Measurements from ENCODE around the gene WHAMM. TPM values are rescaled to one million over a fixed set of nuclear protein-coding genes. Genes with fewer than 3 reads are reported as not detected.

Gene WHAMM
- total and polyA plus RNA-seq, 2 of the 4 experiments (the other 2 are of a cell fraction): 1.4 to 4.1 TPM

DNA sequence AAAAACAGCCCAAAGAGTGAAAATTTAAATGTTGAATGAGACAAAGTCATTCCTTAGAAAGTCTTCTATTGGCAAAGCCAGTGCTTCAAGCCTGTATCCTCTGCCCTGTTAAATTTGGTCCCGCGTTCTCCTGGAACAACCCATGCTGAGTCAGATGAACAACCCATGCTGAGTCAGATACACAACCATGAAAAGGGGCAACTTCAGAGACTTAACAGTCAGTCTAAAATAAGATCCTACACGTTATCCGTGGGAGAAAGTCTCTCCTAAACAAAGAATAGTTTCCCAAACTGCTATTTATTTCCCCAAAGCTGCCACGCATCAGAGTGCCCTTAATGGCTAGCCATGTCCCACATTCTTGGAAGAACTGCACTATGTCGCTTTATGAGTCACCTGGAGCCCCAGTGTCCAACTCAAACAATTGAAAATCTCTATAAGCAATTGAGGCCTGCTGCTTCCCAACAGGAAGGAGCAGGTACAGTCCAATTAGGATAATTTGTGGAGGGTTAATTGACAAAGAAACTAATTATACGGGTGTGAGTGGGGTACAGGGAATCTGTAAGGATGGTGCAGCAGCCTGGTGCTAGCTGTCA is 66.1 kb downstream of the WHAMM start:
- peak; percentile 86 for DNase-seq
- ATAC-seq (ENCODE audit: low read depth): peak; percentile 91
- no TSS peak for BruUV-seq (replicated peaks)

More for the DNA sequence above, 66.1 kb downstream of the WHAMM start:
- Histone ChIP-seq H2BK120ac (ENCODE audit: low read depth, low read length) (peak overlapping the region; percentile 41; the same call in 1 of the 2 replicates), H3K4me3 (ENCODE audit: insufficient read depth, low read depth, low read length) (no peak overlapping the region), H3K79me1 (ENCODE audit: low read depth in 1 of 2, low read length in 2 of 2) (no peaks in the 10 kb centered on the region), H2BK20ac (ENCODE audit: low read depth, low read length) (peak overlapping the region; percentile 61; the same call in 1 of the 2 replicates), H3K27ac (ENCODE audit: insufficient read depth, low read length) (no peak overlapping the region), H2BK5ac (ENCODE audit: low read depth, low read length, poor library complexity, severe bottlenecking) (no peak overlapping the region), H3K4me2 (ENCODE audit: low read depth, low read length) (no peak overlapping the region), H3K4me1 (ENCODE audit: control insufficient read depth, insufficient read depth, low read length) (0 out of 2 replicates have a peak, but pooled peaks cover 1% of the 10 kb centered on the region), H3K27me3 (ENCODE audit: control insufficient read depth, insufficient read depth, low read length) (no peaks in the 10 kb centered on the region), H3K36me3 (ENCODE audit: control insufficient read depth, insufficient read depth, low read length) (no peaks in the 10 kb centered on the region), H3K4ac (ENCODE audit: low read depth, low read length) (peak overlapping the region; percentile 24), H2AK5ac (ENCODE audit: low read depth, low read length) (peak overlapping the region; percentile 53; the same call in 1 of the 2 replicates), H2AK9ac (replicated peaks; ENCODE audit: low read depth, low read length, poor library complexity) (no peak overlapping the region), H2AFZ (replicated peaks; ENCODE audit: low read length, poor library complexity) (peak overlapping the region; percentile 35), H4K91ac (ENCODE audit: insufficient read depth, low read depth, low read length) (no peak overlapping the region), H3K56ac (ENCODE audit: extremely low read depth, insufficient read depth, low read length) (no peak overlapping the region), H3K14ac (replicated peaks; ENCODE audit: low read depth, low read length) (no peak overlapping the region), H3K9ac (ENCODE audit: low read depth, low read length) (no peak overlapping the region), H4K5ac (ENCODE audit: low read depth, low read length) (no peak overlapping the region), H2BK15ac (ENCODE audit: low read depth, low read length) (peak overlapping the region; percentile 9; the same call in 1 of the 3 replicates), H3K23ac (ENCODE audit: low read depth, low read length) (no peak overlapping the region), H4K8ac (ENCODE audit: low read depth in 2 of 2, low read length in 2 of 2) (peak overlapping the region in 1 of 2 experiments; percentile 18; a peak in 1 of 4 replicates), H3K9me3 (ENCODE audit: control insufficient read depth, insufficient read depth, low read length) (no peaks in the 10 kb centered on the region), H3K9me1 (ENCODE audit: insufficient read depth, low read length) (peaks cover 4% of the 10 kb centered on the region; the same call in 1 of the 2 replicates), H4K20me1 (ENCODE audit: insufficient read depth, low read length) (no peaks in the 10 kb centered on the region), H3K18ac (ENCODE audit: low read depth, low read length) (no peak overlapping the region)
- ChIA-PET POLR2A (ENCODE audit: unreplicated experiment) (no interaction called here), CTCF (no interaction called here)
- in situ Hi-C loops (cut with MboI; ENCODE audit: low sequenced_read_pairs): no loop called here
- 20% methylated on average over 5 of the region's 7 CpGs; no CpG with 5 or more reads in 1 of the 2 experiments for WGBS, 2 experiments (ENCODE audit: extremely low coverage in 2 of 2, insufficient read length in 1 of 2)
- dilution Hi-C loops (cut with HindIII; ENCODE audit: low sequenced_read_pairs, unreplicated experiment): no loop called here
- intact Hi-C loops (cut with micrococcal nuclease): no loop called here
- TF ChIP-seq BHLHE40 (IDR thresholded peaks at IDR 0.05; ENCODE audit: low read depth, low read length) (no peak), MAZ (IDR thresholded peaks at IDR 0.05; ENCODE audit: borderline replicate concordance, low read depth, low read length) (no peak), MAFK (IDR thresholded peaks at IDR 0.05; ENCODE audit: low read depth, low read length) (peak; percentile 82), NFE2L2 (IDR thresholded peaks at IDR 0.05; ENCODE audit: low read depth, low read length) (peak; percentile 15; the same call in 1 of the 2 replicates), RCOR1 (IDR thresholded peaks at IDR 0.05; ENCODE audit: insufficient replicate concordance, low read length) (no peak), SMC3 (IDR thresholded peaks at IDR 0.05; ENCODE audit: low read depth, low read length) (no peak), POLR2A (IDR thresholded peaks at IDR 0.05; ENCODE audit: low read depth, low read length) (no peak), RAD21 (IDR thresholded peaks at IDR 0.05; ENCODE audit: low read length) (no peak), MXI1 (IDR thresholded peaks at IDR 0.05; ENCODE audit: borderline replicate concordance, low read depth, low read length) (no peak), FOS (IDR thresholded peaks at IDR 0.05; ENCODE audit: low read depth, low read length) (peak; percentile 61), CEBPB (IDR thresholded peaks at IDR 0.05; ENCODE audit: low read depth, low read length) (no peak), CHD1 (IDR thresholded peaks at IDR 0.05; ENCODE audit: low read depth, low read length) (no peak), RFX5 (IDR thresholded peaks at IDR 0.05; ENCODE audit: low read depth, low read length) (no peak)
- TF ChIP-seq, protein P1, sequence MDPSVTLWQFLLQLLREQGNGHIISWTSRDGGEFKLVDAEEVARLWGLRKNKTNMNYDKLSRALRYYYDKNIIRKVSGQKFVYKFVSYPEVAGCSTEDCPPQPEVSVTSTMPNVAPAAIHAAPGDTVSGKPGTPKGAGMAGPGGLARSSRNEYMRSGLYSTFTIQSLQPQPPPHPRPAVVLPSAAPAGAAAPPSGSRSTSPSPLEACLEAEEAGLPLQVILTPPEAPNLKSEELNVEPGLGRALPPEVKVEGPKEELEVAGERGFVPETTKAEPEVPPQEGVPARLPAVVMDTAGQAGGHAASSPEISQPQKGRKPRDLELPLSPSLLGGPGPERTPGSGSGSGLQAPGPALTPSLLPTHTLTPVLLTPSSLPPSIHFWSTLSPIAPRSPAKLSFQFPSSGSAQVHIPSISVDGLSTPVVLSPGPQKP (IDR thresholded peaks at IDR 0.05; ENCODE audit: borderline replicate concordance, low read depth, low read length): no peak
- TF ChIP-seq, protein P2, sequence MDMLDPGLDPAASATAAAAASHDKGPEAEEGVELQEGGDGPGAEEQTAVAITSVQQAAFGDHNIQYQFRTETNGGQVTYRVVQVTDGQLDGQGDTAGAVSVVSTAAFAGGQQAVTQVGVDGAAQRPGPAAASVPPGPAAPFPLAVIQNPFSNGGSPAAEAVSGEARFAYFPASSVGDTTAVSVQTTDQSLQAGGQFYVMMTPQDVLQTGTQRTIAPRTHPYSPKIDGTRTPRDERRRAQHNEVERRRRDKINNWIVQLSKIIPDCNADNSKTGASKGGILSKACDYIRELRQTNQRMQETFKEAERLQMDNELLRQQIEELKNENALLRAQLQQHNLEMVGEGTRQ (IDR thresholded peaks at IDR 0.05; ENCODE audit: low read depth, low read length): no peak
- TF ChIP-seq, protein P3, sequence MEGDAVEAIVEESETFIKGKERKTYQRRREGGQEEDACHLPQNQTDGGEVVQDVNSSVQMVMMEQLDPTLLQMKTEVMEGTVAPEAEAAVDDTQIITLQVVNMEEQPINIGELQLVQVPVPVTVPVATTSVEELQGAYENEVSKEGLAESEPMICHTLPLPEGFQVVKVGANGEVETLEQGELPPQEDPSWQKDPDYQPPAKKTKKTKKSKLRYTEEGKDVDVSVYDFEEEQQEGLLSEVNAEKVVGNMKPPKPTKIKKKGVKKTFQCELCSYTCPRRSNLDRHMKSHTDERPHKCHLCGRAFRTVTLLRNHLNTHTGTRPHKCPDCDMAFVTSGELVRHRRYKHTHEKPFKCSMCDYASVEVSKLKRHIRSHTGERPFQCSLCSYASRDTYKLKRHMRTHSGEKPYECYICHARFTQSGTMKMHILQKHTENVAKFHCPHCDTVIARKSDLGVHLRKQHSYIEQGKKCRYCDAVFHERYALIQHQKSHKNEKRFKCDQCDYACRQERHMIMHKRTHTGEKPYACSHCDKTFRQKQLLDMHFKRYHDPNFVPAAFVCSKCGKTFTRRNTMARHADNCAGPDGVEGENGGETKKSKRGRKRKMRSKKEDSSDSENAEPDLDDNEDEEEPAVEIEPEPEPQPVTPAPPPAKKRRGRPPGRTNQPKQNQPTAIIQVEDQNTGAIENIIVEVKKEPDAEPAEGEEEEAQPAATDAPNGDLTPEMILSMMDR (conservative IDR thresholded peaks at IDR 0.05; ENCODE audit: low read depth, low read length): no peak
